HCT116 (cell line): ENCODE data around the gene CSTA.

Experiments used
- POLR2AphosphoS5 ChIP-seq: IDR thresholded peaks from 2 replicates; pipeline ENCODE4 v1.6.1; 2011; ENCODE audit warnings: mild to moderate bottlenecking, low read depth, low read length, moderate library complexity
- SP1 ChIP-seq: IDR thresholded peaks from 2 replicates; pipeline ENCODE4 v1.6.1; 2012; ENCODE audit warnings: low read depth

- TF ChIP-seq SP1, result no peak
- no peak for TF ChIP-seq POLR2AphosphoS5
These were observed 10.7 kb upstream of the CSTA start for GRCh38 chr3:122314228-122314876.
